GM19452 (cell line): ENCODE measurements around the gene TRIM32.

Experiments
- ATAC-seq: cut with Tn5 transposase; IDR thresholded peaks from one replicate; pipeline ENCODE4 v1.9.1; 2021; ENCODE audit not compliant: unreplicated experiment

Gene TRIM32

DNA sequence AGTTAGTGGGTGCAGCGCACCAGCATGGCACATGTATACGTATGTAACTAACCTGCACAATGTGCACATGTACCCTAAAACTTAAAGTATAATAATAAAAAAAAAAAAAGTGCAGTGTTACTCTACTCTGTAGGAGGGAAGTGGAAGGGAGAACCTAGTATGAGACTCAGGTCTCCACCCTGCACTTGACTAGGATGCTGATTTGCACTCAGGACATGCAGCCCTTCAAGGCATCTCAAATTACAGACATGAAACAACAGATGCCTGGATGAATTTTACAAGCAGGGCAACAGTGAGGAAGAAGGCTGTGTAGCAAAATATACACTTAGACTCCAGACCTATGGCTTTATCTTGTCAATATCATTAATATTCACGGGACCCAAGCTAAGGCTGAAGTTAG lies 16.5 kb downstream of the TRIM32 start:
- no peak for ATAC-seq

DNA sequence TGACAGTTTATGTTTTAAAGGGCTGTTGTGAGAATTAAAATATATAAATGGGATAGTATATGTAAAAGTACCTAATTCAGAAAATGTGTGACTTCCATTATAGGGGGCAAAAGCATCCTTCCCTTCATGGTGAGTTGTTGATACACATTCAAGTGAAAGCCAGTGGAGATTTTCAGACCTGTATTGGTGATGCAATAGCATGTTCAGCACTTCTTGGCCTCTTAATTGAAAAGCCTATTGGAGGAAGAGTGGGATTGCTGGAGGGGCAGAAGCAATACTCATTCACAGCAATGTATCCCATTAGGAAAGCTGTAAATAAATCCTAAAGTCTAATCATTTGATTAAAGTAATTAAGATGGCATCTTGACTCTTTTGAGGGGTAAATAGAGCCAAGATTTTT lies 17.4 kb downstream of the TRIM32 start:
- no peak for ATAC-seq

DNA sequence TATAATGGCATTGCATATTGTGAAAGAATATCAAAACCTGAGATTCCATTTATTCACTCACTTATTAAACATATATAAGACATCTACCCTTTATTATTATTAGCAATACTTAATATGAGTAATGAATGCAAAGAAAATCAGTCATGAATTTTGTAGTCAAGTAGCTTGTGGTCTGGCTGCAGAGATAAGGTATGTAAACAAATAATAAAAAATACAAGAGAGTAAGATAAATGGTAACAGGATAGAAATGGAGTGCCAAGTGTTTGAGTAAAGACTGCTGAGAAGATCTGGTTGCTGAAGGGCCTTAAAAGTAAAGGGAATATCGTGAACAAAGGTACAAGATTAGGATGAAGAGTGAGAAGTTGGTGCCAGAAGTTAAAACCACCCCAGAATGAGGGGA lies 18.4 kb downstream of the TRIM32 start:
- no peak for ATAC-seq

DNA sequence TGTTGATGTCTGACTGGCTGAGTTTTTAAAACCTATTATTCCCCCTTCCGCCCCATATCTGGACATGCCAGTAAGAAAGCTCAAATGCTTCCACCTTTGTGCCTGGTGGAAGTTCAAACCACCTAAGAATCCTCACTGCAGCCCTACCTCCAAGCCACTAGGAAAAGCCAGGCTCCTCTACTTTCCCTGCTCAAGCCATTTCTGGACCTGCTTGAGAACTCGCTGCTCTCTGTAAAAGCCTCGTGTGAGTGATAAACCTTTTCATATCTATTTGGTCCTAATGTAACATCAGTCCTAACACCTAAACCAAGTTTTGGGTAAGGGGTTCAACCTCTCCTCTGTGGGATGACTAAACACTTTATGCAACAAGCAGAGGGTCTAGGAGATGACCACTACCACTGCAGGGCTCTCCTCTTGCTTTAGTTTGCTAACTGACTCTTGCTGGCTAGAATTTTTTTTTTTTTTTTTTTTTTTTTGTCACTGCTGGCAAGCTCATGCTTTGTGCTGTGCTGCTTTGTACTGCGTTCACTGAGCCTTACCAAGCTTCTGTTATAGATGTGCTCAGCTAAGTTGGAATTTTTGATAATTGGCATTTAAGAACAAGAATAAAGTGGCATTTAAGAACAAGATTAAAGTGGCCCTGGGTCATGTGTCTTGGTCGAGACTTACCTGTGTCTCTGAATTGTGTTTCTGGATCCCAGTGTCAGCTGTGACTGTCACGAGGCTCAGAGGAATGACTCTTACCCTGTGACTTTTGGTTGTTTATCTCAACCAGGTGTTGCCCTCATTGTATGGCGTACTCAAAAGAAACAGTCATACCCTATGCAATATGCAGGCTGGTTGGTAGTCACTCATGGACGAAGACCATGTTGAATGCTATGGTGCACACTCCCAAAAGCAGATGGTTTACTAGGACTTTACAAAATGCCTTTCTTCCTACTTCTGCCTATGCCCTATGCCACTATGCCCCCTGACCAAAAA lies 19.5 kb downstream of the TRIM32 start:
- no peak for ATAC-seq

DNA sequence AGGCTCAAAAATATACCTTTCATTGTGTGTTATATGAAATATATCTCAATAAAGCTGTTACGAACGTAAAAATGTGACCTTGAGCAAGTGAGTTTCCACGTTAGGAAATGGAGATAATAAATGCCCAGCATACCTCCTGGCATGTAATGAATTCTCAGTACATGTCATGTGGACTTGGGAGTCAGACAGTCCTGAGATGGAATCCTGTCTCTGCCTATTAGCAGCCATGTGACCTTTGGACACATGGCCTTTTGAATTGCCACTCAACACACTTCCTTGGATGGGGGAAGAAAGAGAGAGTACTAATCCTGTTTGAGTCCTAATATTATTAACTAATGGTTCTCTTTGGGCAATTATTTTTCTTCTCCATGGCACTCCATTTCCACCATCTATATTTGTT lies 25.7 kb downstream of the TRIM32 start:
- no peak for ATAC-seq

DNA sequence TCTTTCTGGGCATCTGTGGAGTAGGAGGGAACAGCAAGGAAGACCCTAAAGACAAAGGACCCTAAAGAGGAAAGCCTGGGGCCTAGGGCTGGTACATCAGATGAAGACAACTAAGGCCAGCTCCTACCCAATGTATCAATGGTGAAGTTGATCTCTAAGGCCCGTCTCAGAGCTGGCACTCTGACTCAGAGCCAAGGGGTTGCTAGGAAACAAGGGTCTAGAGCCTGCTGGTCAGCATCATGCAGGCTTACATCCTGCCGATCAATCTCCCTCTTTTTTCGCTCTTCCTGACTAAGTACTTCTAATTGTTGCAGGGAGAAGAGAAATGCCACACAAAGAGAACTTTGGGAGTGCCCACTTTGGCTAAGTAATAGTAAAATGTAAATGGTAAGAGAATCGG lies 26.2 kb downstream of the TRIM32 start:
- ATAC-seq, result no peak

DNA sequence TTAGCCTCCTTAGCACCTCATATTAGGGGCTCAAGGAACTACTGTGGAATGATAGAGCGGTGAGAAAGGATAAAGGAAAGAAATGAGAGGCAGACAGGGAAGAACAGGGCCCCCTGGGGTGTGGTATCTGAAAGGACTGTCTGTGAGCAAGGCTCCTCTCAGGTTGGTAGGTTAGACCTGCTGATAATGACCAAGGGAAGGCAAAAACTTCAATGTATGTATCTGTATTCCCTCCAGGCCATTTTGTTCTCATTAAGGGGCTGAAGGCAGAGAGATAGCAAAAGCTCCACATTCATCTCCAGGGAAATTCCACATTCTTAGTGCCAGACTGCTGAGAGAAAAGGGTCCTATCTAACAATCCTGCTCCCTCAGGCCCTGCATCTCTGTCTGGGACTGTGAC lies 28.6 kb downstream of the TRIM32 start:
- ATAC-seq, result no peak

DNA sequence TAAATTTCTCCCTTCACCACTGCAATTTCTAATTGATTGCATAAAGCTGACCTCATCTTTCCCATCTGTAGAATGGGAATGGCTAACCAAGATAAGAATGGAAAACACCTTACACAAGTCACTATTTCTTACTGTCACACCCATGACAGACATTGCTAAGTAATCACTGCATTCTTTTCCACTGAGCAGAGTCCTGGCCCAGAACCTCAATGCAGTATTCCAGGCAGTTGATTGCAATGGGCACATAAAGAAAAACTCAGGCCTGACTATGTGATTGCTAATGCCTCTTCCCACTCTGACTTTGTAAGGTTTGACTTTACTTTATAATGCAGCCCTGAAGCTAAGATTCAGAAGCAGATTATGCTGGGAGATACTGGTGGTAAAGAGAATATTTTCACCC lies 29.3 kb downstream of the TRIM32 start:
- no peak for ATAC-seq

DNA sequence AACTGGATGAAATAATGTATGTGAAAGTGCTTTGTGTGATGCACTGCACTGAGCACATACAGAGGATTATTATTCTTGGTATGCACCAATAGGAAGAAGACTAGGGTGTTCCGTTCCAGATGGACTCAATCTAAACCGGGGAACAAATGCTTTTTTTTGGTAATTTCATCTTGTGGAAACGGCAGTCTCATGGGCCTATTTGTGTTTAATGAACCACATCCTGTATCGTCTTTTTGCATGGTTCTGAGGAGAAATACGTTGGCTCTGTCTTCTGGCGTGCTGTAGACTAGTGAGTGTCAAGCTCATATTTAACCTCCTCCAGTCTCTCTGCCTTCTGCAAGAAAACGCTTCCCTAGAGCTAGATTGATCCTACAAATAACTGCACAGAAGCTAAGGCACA lies 30.0 kb downstream of the TRIM32 start:
- no peak for ATAC-seq

DNA sequence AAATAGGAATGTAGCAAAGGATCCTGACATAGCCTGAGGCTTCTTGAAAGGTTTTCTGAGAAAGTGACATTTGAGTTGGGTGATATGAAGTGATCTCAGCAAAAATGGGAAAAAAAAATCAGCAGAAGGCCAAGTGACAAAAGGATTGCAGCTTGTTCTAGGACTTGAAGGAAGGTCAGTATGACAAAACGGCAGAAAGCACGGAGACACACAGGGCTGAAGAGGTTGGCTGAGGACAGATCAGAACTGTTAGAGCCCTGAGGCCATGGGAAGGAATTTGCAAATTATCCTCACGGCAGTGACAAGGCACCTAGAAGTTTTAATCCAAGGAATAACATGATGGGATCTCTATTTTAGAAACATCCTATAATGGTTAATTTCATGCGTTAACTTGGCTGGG lies 31.0 kb downstream of the TRIM32 start:
- ATAC-seq, result no peak

DNA sequence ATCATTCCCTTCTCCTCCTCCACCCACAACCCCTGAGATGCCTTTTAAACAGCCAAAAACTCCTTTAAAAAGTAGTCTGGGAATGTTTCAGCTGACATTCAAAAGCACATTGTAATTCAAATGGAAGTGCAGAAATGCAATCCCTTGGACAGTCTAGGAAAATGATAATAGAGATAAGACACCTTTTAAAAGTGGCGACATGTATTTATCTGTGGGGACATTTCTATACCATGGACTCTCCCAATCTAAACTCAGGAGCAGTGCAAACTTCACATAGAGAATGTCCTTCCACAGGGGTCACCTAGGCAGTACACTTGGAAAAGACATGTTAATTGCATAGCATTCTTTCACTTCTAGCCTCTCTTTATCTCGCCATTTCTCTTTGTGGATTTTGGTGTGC lies 33.0 kb downstream of the TRIM32 start:
- no peak for ATAC-seq

DNA sequence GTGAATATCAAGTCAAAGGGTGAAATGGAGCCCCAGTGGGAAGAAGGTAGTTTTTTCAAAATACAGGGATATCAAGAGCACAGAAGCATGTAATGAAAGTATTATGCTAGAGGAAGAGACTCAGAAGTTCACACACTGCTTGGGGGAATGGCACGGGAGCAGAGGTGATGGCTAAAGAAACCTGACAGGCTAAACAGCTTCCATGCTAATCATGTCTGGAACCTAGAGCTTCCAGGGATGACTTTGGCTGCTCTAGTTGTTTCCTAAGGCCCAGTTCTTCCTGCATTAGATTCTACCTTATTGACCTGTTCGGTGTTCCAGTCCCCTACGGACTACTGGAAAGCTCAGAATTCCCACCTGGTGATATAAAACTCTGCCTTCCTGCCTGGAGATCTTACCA lies 34.3 kb downstream of the TRIM32 start:
- ATAC-seq, result no peak

DNA sequence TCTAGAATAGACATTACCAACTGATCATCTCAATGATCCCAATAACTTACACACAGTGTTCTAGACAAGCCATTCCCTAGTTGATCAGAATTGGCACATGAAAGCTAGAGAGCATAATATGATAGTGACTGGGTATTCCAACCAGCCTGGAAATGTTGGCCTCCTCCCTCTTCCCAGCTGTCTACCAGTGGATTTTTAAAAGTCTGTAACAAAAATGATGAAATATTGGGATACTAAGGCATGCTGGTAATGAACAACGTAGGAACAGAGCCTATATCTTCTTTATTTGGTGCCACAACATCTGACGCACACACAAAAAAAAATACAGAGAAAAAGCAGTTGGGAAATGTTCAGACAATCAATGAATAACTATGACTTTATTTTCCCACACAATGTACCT lies 34.8 kb downstream of the TRIM32 start:
- no peak for ATAC-seq

DNA sequence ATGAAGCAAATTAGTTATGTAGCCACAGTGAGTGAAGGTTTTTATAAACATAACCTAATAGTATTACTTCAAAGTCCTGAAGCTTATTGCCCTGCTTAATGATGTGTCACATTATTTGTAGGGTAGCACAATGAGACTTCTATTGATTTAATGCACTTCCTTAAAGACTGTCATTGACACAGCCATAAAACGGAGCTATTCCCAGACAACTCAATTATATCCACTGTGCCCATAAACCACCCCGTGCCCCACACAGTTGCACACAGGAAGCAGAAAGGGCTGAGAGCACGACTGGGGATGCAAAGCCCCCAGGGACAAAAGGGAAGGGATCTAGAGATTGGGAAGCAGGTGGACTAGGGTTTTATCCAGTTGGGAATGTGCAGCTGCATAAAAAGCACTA lies 37.0 kb downstream of the TRIM32 start:
- no peak for ATAC-seq

DNA sequence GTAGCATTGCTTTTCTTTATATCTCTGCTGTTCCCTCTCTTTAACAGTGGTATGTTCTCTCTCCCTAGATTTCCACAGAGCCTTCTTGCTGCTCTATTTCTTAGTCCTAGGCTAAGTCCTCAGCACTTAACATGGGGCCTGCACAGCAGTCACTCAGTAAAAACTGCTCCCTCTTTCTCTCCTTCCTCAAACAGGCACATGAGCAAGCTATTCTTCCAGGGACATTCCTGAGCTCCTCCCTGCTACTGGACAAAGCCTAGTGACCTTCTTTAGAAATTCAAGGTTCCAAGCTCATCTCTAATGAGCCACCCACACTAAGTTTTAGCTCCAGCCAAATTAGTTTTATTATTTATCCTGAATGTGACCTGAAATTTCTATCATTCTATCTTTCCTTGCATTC lies 39.5 kb downstream of the TRIM32 start:
- ATAC-seq, result no peak

DNA sequence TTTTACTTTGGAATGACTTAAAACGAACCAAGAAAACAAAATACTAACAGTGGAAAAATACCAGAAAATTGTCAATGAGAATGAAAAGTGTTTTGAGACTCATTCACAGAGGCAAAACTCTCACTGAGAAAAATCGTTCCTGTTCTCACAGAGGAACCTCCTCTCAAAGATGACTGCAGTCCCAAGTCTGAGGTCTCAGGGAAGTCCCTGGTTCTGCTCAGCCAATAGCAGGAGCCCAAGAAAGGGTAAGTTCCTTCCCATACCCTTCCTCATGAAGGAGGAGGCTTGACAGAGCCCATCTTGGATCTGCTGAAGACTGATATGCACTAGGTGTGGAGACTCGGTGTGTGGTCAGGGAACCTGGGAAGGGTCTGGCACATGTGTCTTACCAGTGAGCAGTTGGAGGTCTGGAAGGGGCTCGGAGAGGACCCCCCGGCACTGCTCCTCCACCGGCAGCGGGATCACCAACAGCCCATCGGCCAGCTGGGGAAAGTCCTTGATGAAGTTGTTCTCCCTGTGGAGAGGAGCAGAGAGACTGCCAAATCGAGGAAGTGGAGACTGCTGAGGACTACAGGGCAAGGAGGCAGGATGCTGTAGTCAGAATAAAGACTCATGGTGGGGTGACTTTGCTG lies 46.0 kb downstream of the TRIM32 start:
- no peak for ATAC-seq

DNA sequence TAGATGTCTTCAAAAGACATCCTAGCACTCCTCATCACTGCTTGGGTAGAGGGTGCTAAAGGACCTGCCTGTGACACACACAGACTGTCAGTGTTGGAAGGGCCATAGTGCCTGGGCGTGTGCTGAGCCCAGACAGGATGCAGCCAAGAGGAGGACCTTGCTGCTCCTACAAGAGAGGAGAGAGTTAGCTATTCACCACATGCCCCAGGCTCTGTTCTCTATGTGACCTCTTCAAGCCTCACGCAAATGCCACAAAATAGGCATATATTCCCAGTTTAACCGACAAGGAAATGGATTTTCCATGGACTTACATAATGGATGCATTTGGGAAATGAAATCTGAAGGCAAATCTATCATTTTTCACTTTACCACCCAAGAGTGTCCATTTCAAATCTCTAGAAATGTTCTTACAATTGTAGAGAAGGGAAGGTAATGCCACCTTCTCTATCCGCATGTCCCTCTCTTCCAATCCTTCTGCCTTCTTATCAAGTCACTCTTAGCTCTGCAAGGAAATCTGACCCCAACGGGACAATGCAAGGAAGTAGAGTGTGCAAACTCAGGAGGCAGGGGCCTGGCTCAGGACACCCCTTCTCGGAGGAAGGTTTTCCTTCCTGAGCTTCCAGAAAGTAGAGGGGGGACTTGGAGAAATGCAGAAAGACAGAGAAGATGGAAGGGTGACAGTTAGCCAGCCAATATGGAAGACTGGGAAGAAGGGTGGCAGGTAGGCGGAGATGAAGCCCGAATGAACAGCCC lies 49.5 kb downstream of the TRIM32 start:
- ATAC-seq, result no peak

DNA sequence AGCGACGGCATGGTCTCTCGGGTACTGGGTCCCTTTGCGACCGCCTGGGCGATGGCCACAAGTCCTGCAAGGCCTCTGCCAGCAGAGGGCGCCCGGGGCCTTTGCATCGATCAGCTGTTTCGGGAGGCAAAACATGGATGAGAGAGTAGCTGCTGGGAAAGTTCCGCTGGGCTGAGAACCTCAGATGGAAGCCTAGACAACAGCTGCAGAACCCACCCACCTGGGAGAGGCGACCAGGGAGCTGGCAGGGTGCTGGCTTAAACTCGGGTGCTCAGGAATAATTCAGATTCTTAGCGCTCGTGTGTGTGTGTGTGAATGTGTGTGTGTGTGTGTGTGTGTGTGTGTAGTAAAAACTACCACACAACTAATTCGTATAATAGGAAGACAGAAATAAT lies 50.0 kb downstream of the TRIM32 start:
- peak; percentile 72 for ATAC-seq

DNA sequence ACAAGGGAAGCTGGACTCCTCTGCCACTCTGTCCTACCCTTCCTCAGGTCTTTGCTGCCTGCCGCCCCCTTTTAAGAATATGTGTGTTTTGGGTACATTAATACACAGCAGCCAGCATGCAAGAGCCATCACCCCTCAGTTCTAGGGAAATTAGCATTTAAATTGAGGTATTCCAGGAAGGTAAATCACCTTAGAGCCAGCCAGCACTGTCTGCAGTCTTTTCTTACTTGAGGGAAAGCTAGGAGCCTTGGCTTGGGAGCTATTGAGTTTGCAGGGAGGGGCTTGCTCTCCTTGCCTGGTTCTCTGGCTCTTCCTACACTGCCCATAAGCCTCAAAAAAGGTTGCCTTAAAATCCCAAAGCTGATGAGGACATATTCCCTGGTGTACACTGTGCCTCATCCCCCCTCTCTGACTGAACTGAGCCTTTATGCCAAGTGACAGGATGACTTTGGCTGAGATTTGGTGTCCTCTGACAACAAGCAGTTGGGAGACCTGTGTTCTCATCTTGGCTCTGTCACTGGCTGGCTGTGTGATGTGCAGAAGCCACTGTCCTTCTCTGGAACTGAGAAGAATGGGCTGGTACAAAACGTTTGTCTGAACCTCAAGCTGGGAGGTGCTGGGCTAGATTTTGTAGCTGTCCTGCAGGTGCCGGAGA lies 54.1 kb downstream of the TRIM32 start:
- ATAC-seq, result no peak

DNA sequence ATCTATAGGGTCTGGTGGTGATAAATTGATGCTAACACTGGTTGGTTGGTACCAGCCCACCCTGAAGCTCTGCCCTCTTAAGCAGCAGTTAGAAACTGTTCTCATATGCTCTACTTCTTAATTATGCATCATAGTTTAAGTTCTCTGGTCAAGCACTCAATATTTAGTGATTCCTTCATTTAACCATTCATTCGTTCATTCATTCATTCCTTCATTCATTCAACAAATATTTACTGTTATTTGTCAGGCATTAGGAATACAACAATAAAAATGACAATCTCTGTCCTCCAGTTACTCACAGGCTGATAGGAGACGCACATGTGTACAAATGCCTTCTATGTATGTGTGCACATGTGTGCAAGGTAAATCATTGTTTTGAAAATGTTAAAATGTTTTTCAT lies 54.6 kb downstream of the TRIM32 start:
- ATAC-seq, result no peak

DNA sequence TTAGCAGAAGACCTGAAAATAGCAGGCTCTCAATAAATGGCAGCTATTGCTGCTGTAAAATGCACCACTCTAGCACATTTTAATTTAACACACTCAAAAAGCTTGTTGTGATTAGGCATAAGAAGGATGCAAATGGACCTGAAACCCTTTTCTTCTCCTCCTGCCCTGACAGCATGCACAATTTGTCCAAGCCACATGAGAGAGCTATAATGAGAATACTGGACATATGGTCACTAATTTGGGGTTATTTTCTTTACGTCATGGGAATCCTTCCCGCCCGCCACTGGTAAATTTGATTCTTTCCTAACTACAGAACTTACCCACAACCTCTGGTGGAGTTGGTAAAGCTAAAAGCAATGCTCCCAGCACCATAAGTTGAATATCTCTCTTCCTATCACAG lies 62.1 kb downstream of the TRIM32 start:
- ATAC-seq, result no peak
